ENCODE data around the gene FKTN. TPM values are rescaled to one million over a fixed set of nuclear protein-coding genes. Genes with fewer than 3 reads are reported as not detected.
"Not testable (repeated sequence)": the region's sequence is repeated elsewhere in the genome, so short reads cannot be mapped to it uniquely, and the experiment has no call there.

Gene FKTN
- total and polyA plus RNA-seq, 9 of the 15 experiments (the other 6 are each of a cell fraction or from before 2014, with no cell fraction given) = 5.4 to 16.3 (median 10.4) TPM

- Histone ChIP-seq H3K4me2 (ENCODE audit: insufficient read depth, low read length) (no peak overlapping the region), H3K4me3 (no peak overlapping the region), H3K36me3 (ENCODE audit: control insufficient read depth, insufficient read depth, low read length) (peaks cover 6% of the 10 kb centered on the region; the same call in 1 of the 3 replicates), H4K20me1 (replicated peaks; ENCODE audit: control insufficient read depth, insufficient read depth, low read length) (no peaks in the 10 kb centered on the region), H3K79me2 (ENCODE audit: control insufficient read depth, insufficient read depth, low read length) (no peaks in the 10 kb centered on the region), H3K9me3 (replicated peaks; ENCODE audit: control insufficient read depth, insufficient read depth, low read depth, low read length) (no peaks in the 10 kb centered on the region), H3K27ac (ENCODE audit: extremely low read depth, low read depth, low read length) (no peak overlapping the region), H3K9ac (ENCODE audit: insufficient read depth in 1 of 2, low read depth in 2 of 2, low read length in 2 of 2) (no peak overlapping the region), H2AFZ (ENCODE audit: low read depth, low read length) (no peak overlapping the region), H3K4me1 (replicated peaks in 1 of 2; ENCODE audit: control insufficient read depth in 2 of 2, insufficient read depth in 2 of 2, low read length in 2 of 2) (no peaks in the 10 kb centered on the region), H3K9me1 (ENCODE audit: control insufficient read depth, insufficient read depth, low read length) (no peaks in the 10 kb centered on the region), H3K27me3 (ENCODE audit: control insufficient read depth in 2 of 2, insufficient read depth in 2 of 2, low read length in 2 of 2) (no peaks in the 10 kb centered on the region)
- intact Hi-C loops (cut with micrococcal nuclease) (no loop called here), in situ Hi-C loops (cut with MboI) (no loop called here)
- CTCF ChIA-PET (ENCODE audit: low intra/inter-chr PET ratio) = no interaction called here
- TF ChIP-seq BRD9 (IDR thresholded peaks at IDR 0.05; ENCODE audit: low read depth, partially characterized antibody) (no peak), SPI1 (IDR thresholded peaks at IDR 0.05; ENCODE audit: borderline replicate concordance, low read depth, low read length) (peak; percentile 83), YY1 (IDR thresholded peaks at IDR 0.05; ENCODE audit: borderline replicate concordance in 1 of 3, control insufficient read depth in 1 of 3, extremely low read depth in 1 of 3, insufficient read depth in 3 of 3, insufficient read length in 1 of 3, insufficient replicate concordance in 2 of 3, low read depth in 1 of 3, low read length in 2 of 3) (peak in 1 of 3 experiments; percentile 35)
- BruUV-seq (replicated peaks) = no TSS peak
- no peak for DNase-seq (ENCODE audit: extremely low read depth in 1 of 4, low spot score in 3 of 4)
- no peak for FAIRE-seq
- no peak for ATAC-seq
- POLR2A ChIA-PET = no interaction called here
Measured at GRCh38 chr9:105572455-105572854, 14.5 kb downstream of the FKTN start.

- H2AFZ ChIP-seq (ENCODE audit: low read depth, low read length); H3K27me3 ChIP-seq (ENCODE audit: control insufficient read depth in 2 of 2, insufficient read depth in 2 of 2, low read length in 2 of 2); H3K9me3 ChIP-seq (replicated peaks; ENCODE audit: control insufficient read depth, insufficient read depth, low read depth, low read length); H3K27ac ChIP-seq (ENCODE audit: extremely low read depth, low read depth, low read length); H3K9ac ChIP-seq (ENCODE audit: insufficient read depth in 1 of 2, low read depth in 2 of 2, low read length in 2 of 2); BruUV-seq (replicated peaks); H4K20me1 ChIP-seq (replicated peaks; ENCODE audit: control insufficient read depth, insufficient read depth, low read length); H3K79me2 ChIP-seq (ENCODE audit: control insufficient read depth, insufficient read depth, low read length); in situ Hi-C loops (cut with MboI); DNase-seq (ENCODE audit: extremely low read depth in 1 of 4, low spot score in 3 of 4); H3K36me3 ChIP-seq (ENCODE audit: control insufficient read depth, insufficient read depth, low read length); POLR2A ChIA-PET; CTCF ChIA-PET (ENCODE audit: low intra/inter-chr PET ratio); intact Hi-C loops (cut with micrococcal nuclease); H3K4me3 ChIP-seq; FAIRE-seq; ATAC-seq; H3K4me2 ChIP-seq (ENCODE audit: insufficient read depth, low read length); H3K9me1 ChIP-seq (ENCODE audit: control insufficient read depth, insufficient read depth, low read length); H3K4me1 ChIP-seq (replicated peaks in 1 of 2; ENCODE audit: control insufficient read depth in 2 of 2, insufficient read depth in 2 of 2, low read length in 2 of 2): not testable (repeated sequence)
- peak; percentile 68; the same call in 1 of the 2 replicates for TF ChIP-seq ZNF354B (CRISPR knock-in tag; IDR thresholded peaks at IDR 0.05)
- TF ChIP-seq ZNF507 (tag; conservative IDR thresholded peaks at IDR 0.05) = peak; percentile 92
- WGBS (ENCODE audit: insufficient coverage, low coverage, missing lambda C conversion rate) = 77% methylated on average over 5 of the region's 6 CpGs
Measured at GRCh38 chr9:105579952-105580351, 22.0 kb downstream of the FKTN start.

- H3K79me2 ChIP-seq (ENCODE audit: control insufficient read depth, insufficient read depth, low read length); H3K27ac ChIP-seq (ENCODE audit: extremely low read depth, low read depth, low read length); H4K20me1 ChIP-seq (replicated peaks; ENCODE audit: control insufficient read depth, insufficient read depth, low read length); H3K4me3 ChIP-seq; intact Hi-C loops (cut with micrococcal nuclease); FAIRE-seq; H3K36me3 ChIP-seq (ENCODE audit: control insufficient read depth, insufficient read depth, low read length); BruUV-seq (replicated peaks); H3K27me3 ChIP-seq (ENCODE audit: control insufficient read depth in 2 of 2, insufficient read depth in 2 of 2, low read length in 2 of 2); CTCF ChIA-PET (ENCODE audit: low intra/inter-chr PET ratio); DNase-seq (ENCODE audit: extremely low read depth in 1 of 4, low spot score in 3 of 4); POLR2A ChIA-PET; H3K9me3 ChIP-seq (replicated peaks; ENCODE audit: control insufficient read depth, insufficient read depth, low read depth, low read length); H2AFZ ChIP-seq (ENCODE audit: low read depth, low read length); H3K9me1 ChIP-seq (ENCODE audit: control insufficient read depth, insufficient read depth, low read length); ATAC-seq; H3K4me1 ChIP-seq (replicated peaks in 1 of 2; ENCODE audit: control insufficient read depth in 2 of 2, insufficient read depth in 2 of 2, low read length in 2 of 2); in situ Hi-C loops (cut with MboI); H3K4me2 ChIP-seq (ENCODE audit: insufficient read depth, low read length); H3K9ac ChIP-seq (ENCODE audit: insufficient read depth in 1 of 2, low read depth in 2 of 2, low read length in 2 of 2): not testable (repeated sequence)
- WGBS (ENCODE audit: insufficient coverage, low coverage, missing lambda C conversion rate) = 49% methylated on average over 12 of the region's 16 CpGs
Measured at GRCh38 chr9:105581550-105581949, 23.6 kb downstream of the FKTN start.
